ENCODE measurements around the gene SENP3.

The SENP3 gene

GRCh38 chr17:7588553-7589203 lies 27.0 kb downstream of the SENP3 start:
- no peak for DNase-seq (ENCODE audit: low read depth, low spot score)
- TF ChIP-seq CTCF (IDR thresholded peaks at IDR 0.05; ENCODE audit: low read depth, low read length), result no peak
- in situ Hi-C loops (cut with HindIII; ENCODE audit: low sequenced_read_pairs), result no loop called here
- no peak overlapping the region for H3K4me3 ChIP-seq (ENCODE audit: low read depth, low read length)

GRCh38 chr17:7589204-7589868 lies 27.6 kb downstream of the SENP3 start:
- H3K4me3 ChIP-seq (ENCODE audit: low read depth, low read length), result peak overlapping the region; percentile 13
- TF ChIP-seq CTCF (IDR thresholded peaks at IDR 0.05; ENCODE audit: low read depth, low read length), result peak; percentile 93
- peak; percentile 84 for DNase-seq (ENCODE audit: low read depth, low spot score)
- in situ Hi-C loops (cut with HindIII; ENCODE audit: low sequenced_read_pairs), result no loop called here

GRCh38 chr17:7589891-7590691 lies 28.4 kb downstream of the SENP3 start, which contains the start of gene SOX15:
TSS of gene SOX15 (minus strand) at chr17:7590094. CDS start at chr17:7589676, 418 bp downstream.
- TF ChIP-seq CTCF (IDR thresholded peaks at IDR 0.05; ENCODE audit: low read depth, low read length), result no peak
- in situ Hi-C loops (cut with HindIII; ENCODE audit: low sequenced_read_pairs), result no loop called here
- peak within 1 kb of the TSS; percentile 13 for H3K4me3 ChIP-seq (ENCODE audit: low read depth, low read length)
- DNase-seq (ENCODE audit: low read depth, low spot score), result peak; percentile 27

GRCh38 chr17:7590743-7591142 lies 29.0 kb downstream of the SENP3 start:
- in situ Hi-C loops (cut with HindIII; ENCODE audit: low sequenced_read_pairs), result no loop called here
- no peak for TF ChIP-seq CTCF (IDR thresholded peaks at IDR 0.05; ENCODE audit: low read depth, low read length)
- H3K4me3 ChIP-seq (ENCODE audit: low read depth, low read length), result no peak overlapping the region
- peak; percentile 65 for DNase-seq (ENCODE audit: low read depth, low spot score)

- in situ Hi-C loops (cut with HindIII; ENCODE audit: low sequenced_read_pairs), result no loop called here
- no peak for DNase-seq (ENCODE audit: low read depth, low spot score)
- H3K4me3 ChIP-seq (ENCODE audit: low read depth, low read length), result no peak overlapping the region
- TF ChIP-seq CTCF (IDR thresholded peaks at IDR 0.05; ENCODE audit: low read depth, low read length), result no peak
Measured at GRCh38 chr17:7591596-7591995, 29.9 kb downstream of the SENP3 start.

- in situ Hi-C loops (cut with HindIII; ENCODE audit: low sequenced_read_pairs), result no loop called here
- DNase-seq (ENCODE audit: low read depth, low spot score), result no peak
- no peak for TF ChIP-seq CTCF (IDR thresholded peaks at IDR 0.05; ENCODE audit: low read depth, low read length)
- no peak overlapping the region for H3K4me3 ChIP-seq (ENCODE audit: low read depth, low read length)
Measured at GRCh38 chr17:7592422-7593021, 30.8 kb downstream of the SENP3 start.

Data from astrocyte of the spinal cord (primary cell).